Gastroesophageal sphincter (tissue), 4 donors: ENCODE data around the gene TXNRD1. TPM values are rescaled to one million over a fixed set of nuclear protein-coding genes. Genes with fewer than 3 reads are reported as not detected.
"Not testable (repeated sequence)": the region's sequence is repeated elsewhere in the genome, so short reads cannot be mapped to it uniquely, and the experiment has no call there.

Experiments used
- ATAC-seq: fragments of 150-250 bp; one replicate; pipeline ENCODE4 v1.9.1; 2016; ENCODE audit warnings: mild to moderate bottlenecking, moderate library complexity
- H3K27ac ChIP-seq, 4 donors: fragments of 200-600 bp; sonication (generic) in 3 of 4; 1 replicate in 3 of 4; 2 replicates in 1 of 4; pipeline ENCODE4 v1.5.1; 2016 to 2019
- H3K27me3 ChIP-seq: fragments of 200-600 bp; sonication (generic); one replicate; pipeline ENCODE4 v1.5.1; 2019
- H3K36me3 ChIP-seq, 2 donors: fragments of 200-600 bp; sonication (generic); one replicate each; pipeline ENCODE4 v1.5.1; 2019; ENCODE audit warnings: control low read depth in 1 of 2
- H3K4me1 ChIP-seq, 3 donors: fragments of 200-600 bp; sonication (generic); 1 replicate in 2 of 3; 2 replicates in 1 of 3; pipeline ENCODE4 v1.5.1; 2016 to 2019; ENCODE audit warnings: control low read depth in 2 of 3
- H3K4me3 ChIP-seq, 2 donors: fragments of 200-600 bp; sonication (generic); one replicate each; pipeline ENCODE4 v1.5.1; 2019; ENCODE audit warnings: mild to moderate bottlenecking in 1 of 2, moderate library complexity in 1 of 2
- H3K9me3 ChIP-seq, 3 donors: fragments of 200-600 bp; sonication (generic); one replicate each; pipeline ENCODE4 v1.5.1; 2017 to 2019; ENCODE audit warnings: control low read depth in 2 of 3
- EP300 ChIP-seq: sonication (generic); formaldehyde crosslinking; IDR thresholded peaks from one replicate; pipeline ENCODE4 v1.6.1; 2017; ENCODE audit warnings: antibody characterized with exemption, mild to moderate bottlenecking
- POLR2A ChIP-seq, 2 donors: fragments of 450-650 bp; IDR thresholded peaks; one replicate each; pipeline ENCODE4 v1.6.1; 2017; ENCODE audit warnings: antibody characterized with exemption in 2 of 2, mild to moderate bottlenecking in 2 of 2, moderate library complexity in 1 of 2
- POLR2AphosphoS5 ChIP-seq: sonication (generic); formaldehyde crosslinking; IDR thresholded peaks from one replicate; pipeline ENCODE4 v1.6.1; 2017; ENCODE audit warnings: antibody characterized with exemption
- WGBS, 2 donors: methylation state at CpG; one replicate each; pipeline ENCODE4 v1.1.5; 2018; ENCODE audit warnings: low coverage in 1 of 2; 5-methylcytosine and 5-hydroxymethylcytosine counted together
- total RNA-seq, 4 donors: library from RNA; depleted of rRNA; stranded (reverse); fragments of >200 nt; gene quantifications; one replicate each; pipeline ENCODE4 v1.1.0, GENCODE V29; 2016
- TF ChIP-seq, protein P1 (sequence below), 4 experiments: fragments of 200-600 bp in 2 of 4; fragments of 450-650 bp in 2 of 4; sonication (generic) in 1 of 4; IDR thresholded peaks; one replicate each; pipeline ENCODE4 v1.5.1; 2017 to 2019; ENCODE audit warnings: antibody characterized with exemption in 4 of 4, mild to moderate bottlenecking in 2 of 4, moderate library complexity in 2 of 4

The TXNRD1 gene
- total RNA-seq, 4 donors from 2014 or later, result 230 to 458 (median 305) TPM

DNA sequence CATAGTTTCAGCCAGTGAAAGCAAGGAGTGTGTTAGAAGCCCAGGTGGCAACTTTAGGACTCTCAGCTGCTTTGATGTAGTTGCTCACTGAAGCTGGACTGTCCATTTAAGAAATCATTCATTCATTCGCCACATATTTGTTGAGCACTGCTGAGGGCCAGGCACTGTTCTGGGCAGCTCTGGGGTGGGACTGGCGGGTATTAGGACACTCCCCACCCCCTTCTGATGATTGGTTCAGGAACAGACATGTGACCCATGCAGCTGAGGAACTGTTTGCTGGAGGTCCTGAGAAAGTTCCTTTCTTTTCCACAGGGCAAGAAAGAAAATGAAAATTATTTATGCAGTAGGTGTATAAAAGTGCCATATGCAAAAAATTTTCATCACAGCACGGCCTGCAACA is 170.9 kb downstream of the TXNRD1 start:
- 80 to 100% methylated on average over 1 to 3 of the region's 3 CpGs for WGBS, 2 donors
- Histone ChIP-seq H3K27ac (no peak overlapping the region), H3K9me3 (no peaks in the 10 kb centered on the region), H3K4me1 (peaks cover 0 to 9% (median 0%) of the 10 kb centered on the region in 3 donors), H3K36me3 (no peaks in the 10 kb centered on the region), H3K4me3 (no peak overlapping the region), H3K27me3 (no peaks in the 10 kb centered on the region)
- no peak for ATAC-seq
- TF ChIP-seq, protein P1, sequence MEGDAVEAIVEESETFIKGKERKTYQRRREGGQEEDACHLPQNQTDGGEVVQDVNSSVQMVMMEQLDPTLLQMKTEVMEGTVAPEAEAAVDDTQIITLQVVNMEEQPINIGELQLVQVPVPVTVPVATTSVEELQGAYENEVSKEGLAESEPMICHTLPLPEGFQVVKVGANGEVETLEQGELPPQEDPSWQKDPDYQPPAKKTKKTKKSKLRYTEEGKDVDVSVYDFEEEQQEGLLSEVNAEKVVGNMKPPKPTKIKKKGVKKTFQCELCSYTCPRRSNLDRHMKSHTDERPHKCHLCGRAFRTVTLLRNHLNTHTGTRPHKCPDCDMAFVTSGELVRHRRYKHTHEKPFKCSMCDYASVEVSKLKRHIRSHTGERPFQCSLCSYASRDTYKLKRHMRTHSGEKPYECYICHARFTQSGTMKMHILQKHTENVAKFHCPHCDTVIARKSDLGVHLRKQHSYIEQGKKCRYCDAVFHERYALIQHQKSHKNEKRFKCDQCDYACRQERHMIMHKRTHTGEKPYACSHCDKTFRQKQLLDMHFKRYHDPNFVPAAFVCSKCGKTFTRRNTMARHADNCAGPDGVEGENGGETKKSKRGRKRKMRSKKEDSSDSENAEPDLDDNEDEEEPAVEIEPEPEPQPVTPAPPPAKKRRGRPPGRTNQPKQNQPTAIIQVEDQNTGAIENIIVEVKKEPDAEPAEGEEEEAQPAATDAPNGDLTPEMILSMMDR (IDR thresholded peaks at IDR 0.05), result no peak
- TF ChIP-seq POLR2A (IDR thresholded peaks at IDR 0.05) (no peak), POLR2AphosphoS5 (no peak), EP300 (no peak)

DNA sequence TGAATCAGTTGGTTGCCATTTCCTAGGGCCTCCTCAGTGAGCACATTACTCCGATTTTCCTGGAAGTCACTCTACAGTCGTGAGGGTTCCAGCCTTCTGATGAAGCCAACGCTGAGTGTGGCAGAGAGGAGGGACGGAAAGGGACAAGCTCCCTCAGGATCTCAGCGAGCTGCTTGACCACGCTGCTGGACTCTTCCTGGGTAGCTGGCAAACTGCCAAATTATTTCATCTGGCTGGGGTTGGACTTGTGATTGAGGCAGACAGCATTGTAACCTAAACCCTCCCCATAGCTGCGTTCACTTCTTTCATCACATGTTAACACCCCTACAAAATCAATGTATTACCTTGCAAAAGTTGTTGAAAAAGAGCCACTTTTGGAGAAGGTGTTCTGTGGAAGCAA is 171.6 kb downstream of the TXNRD1 start:
- 32 to 54% methylated on average over 6 to 7 of the region's 7 CpGs for WGBS, 2 donors
- ATAC-seq, result no peak

DNA sequence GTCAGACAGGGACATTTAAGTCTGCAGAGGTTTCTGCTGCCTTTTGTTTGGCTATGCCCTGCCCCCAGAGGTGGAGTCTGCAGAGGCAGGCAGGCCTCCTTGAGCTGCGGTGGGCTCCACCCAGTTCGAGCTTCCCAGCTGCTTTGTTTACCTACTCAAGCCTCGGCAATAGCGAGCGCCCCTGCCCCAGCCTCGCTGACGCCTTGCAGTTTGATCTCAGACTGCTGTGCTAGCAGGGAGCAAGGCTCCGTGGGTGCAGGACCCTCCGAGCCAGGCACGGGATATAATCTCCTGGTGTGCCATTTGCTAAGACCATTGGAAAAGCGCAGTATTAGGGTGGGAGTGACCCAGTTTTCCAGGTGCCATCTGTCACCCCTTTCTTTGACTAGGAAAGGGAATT is 178.5 kb downstream of the TXNRD1 start:
- H3K27me3 ChIP-seq, H3K4me3 ChIP-seq, H3K36me3 ChIP-seq, ATAC-seq, H3K4me1 ChIP-seq, H3K27ac ChIP-seq: not testable (repeated sequence)
- H3K9me3 ChIP-seq, result peaks cover 0 to 16% (median 0%) of the 10 kb centered on the region in 3 donors
- no CpG with 5 or more reads among the region's 11 CpGs for WGBS, 2 donors

More for the DNA sequence above, 171.6 kb downstream of the TXNRD1 start:
- TF ChIP-seq, protein P1 (IDR thresholded peaks at IDR 0.05), result no peak
- TF ChIP-seq POLR2A (IDR thresholded peaks at IDR 0.05), result no peak
- TF ChIP-seq POLR2AphosphoS5, result no peak
- no peak for TF ChIP-seq EP300
- peaks cover 0 to 2% (median 0%) of the 10 kb centered on the region in 3 donors for H3K4me1 ChIP-seq
- H3K27ac ChIP-seq, result no peak overlapping the region
- H3K27me3 ChIP-seq, result no peaks in the 10 kb centered on the region
- no peaks in the 10 kb centered on the region for H3K36me3 ChIP-seq
- no peaks in the 10 kb centered on the region for H3K9me3 ChIP-seq
- no peak overlapping the region for H3K4me3 ChIP-seq

Other genes with a start within 250 kb of the TXNRD1 start
- gene TDG, start 249.9 kb upstream of the TXNRD1 start, total RNA-seq, result 10 to 100 TPM; 12.5 to 30.4 (median 21.3) TPM
- 10 to 100 TPM in 3 of 4 donors, 1 to 10 TPM in 1; 6.9 to 20.2 (median 14.2) TPM for gene GLT8D2, start 165.6 kb upstream of the TXNRD1 start, total RNA-seq
- gene HCFC2, start 151.2 kb upstream of the TXNRD1 start, total RNA-seq, result 10 to 100 TPM; 29.0 to 54.5 (median 36.1) TPM
- 100 to 1,000 TPM in 1 of 4 donors, 10 to 100 TPM in 3; 63.7 to 112 (median 78.7) TPM for gene NFYB, start 77.6 kb upstream of the TXNRD1 start, total RNA-seq
- 10 to 100 TPM in 3 of 4 donors, 1 to 10 TPM in 1; 6.2 to 24.9 (median 15.0) TPM for gene EID3, start 88.0 kb downstream of the TXNRD1 start, total RNA-seq
- gene CHST11, start 241.2 kb downstream of the TXNRD1 start, total RNA-seq, result 10 to 100 TPM in 2 of 4 donors, 1 to 10 TPM in 2; 4.3 to 15.6 (median 11.0) TPM